ENCODE data around the gene LRIT1.

Gene LRIT1

DNA sequence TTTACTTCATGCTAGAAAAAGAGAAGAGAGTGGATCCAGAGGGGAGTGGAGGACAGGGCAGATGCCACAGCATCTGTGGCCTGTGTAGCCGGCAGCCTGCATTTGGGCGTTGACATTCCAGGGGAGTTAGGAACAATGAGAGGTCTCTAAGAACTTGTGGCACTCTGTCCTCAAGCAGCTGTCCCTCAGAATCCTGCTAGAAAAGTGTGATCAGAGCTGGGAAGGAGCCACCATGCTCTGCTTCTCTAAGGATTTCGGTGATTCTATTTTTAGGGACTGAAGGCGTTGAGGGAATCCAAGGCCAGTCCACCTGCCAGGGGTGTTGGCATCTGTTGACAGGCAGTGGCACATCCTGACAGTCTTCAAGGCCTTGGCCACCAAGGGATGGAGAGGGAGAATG, 23.6 kb downstream of the LRIT1 start:
- no peaks in the 10 kb centered on the region for H3K4me1 ChIP-seq (ENCODE audit: control insufficient read depth in 5 of 5, insufficient read depth in 5 of 5, low read length in 5 of 5)
- no peaks in the 10 kb centered on the region for H3K9me3 ChIP-seq (ENCODE audit: control insufficient read depth in 5 of 5, low read length in 5 of 5)
- no peak overlapping the region for H3K4me3 ChIP-seq (ENCODE audit: low read depth in 1 of 5, low read length in 5 of 5)
- no peaks in the 10 kb centered on the region for H3K36me3 ChIP-seq (ENCODE audit: control insufficient read depth in 5 of 5, insufficient read depth in 5 of 5, low read length in 5 of 5)
- peaks cover 0 to 7% (median 2%) of the 10 kb centered on the region in 5 donors for H3K27me3 ChIP-seq (ENCODE audit: control insufficient read depth in 5 of 5, insufficient read depth in 4 of 5, low read length in 5 of 5)
- no peak overlapping the region for H3K27ac ChIP-seq (ENCODE audit: low read depth, low read length)
- no peak overlapping the region for H3K9ac ChIP-seq (ENCODE audit: low read length in 5 of 5)

DNA sequence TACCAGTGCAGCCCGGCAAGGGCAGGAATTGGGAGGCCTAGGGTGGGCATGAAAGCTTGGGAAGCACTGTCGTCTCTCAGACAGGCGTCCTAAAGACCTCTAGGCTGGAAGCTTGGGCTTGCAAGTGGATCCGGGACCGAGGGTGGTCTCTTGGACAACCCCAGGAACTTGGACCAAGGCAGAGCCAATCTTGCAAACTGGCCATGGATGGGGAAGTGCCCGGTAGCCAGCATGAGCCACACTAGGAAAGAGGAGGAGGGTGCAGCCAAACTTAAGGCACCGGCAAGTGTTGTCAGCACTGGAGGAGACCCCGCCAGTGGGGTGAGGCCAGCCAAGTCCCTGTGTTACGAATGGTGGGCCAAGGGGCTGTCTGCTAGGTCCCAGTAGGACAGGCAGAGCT, 24.5 kb downstream of the LRIT1 start:
- no peaks in the 10 kb centered on the region for H3K9me3 ChIP-seq (ENCODE audit: control insufficient read depth in 5 of 5, low read length in 5 of 5)

DNA sequence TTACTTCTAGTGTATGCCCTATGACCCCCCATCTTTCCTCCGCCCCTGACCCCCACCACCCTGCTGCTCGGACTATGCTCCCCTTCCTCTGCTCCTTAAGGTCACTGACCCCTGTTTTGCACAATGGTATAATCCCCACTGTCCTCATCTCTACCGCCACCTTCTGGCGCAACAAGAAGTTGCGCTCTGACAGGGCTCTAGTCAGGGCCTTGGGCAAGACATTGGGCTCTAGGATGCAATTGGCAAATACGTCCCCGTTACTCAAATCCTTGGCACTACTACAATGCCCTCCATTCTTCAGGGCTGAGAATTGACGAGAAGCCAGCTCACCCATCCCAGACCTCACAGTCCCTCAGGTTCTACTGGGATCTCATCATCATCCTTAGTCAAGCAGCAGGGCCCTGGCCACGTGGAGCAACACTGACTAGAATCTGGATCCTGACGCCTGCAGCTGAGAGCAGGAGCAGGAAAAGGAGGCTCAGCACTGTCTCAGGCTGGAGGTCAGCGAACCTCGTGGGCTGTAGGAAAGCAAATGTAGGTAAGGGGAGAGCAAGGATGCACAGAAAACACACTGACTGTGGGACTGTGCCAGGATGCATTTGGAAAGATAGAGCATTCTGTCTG, 26.6 kb downstream of the LRIT1 start:
- H3K4me3 ChIP-seq (ENCODE audit: low read depth in 1 of 5, low read length in 5 of 5) = no peak overlapping the region
- H3K27me3 ChIP-seq (ENCODE audit: control insufficient read depth in 5 of 5, insufficient read depth in 4 of 5, low read length in 5 of 5) = peaks cover 0 to 6% (median 0%) of the 10 kb centered on the region in 5 donors
- no peaks in the 10 kb centered on the region for H3K36me3 ChIP-seq (ENCODE audit: control insufficient read depth in 5 of 5, insufficient read depth in 5 of 5, low read length in 5 of 5)
- H3K27ac ChIP-seq (ENCODE audit: low read depth, low read length) = no peak overlapping the region
- no peaks in the 10 kb centered on the region for H3K4me1 ChIP-seq (ENCODE audit: control insufficient read depth in 5 of 5, insufficient read depth in 5 of 5, low read length in 5 of 5)
- no peaks in the 10 kb centered on the region for H3K9me3 ChIP-seq (ENCODE audit: control insufficient read depth in 5 of 5, low read length in 5 of 5)
- no peak overlapping the region for H3K9ac ChIP-seq (ENCODE audit: low read length in 5 of 5)

More for the DNA sequence above, 24.5 kb downstream of the LRIT1 start:
- Histone ChIP-seq H3K9ac (ENCODE audit: low read length in 5 of 5) (no peak overlapping the region), H3K4me3 (ENCODE audit: low read depth in 1 of 5, low read length in 5 of 5) (no peak overlapping the region), H3K27ac (ENCODE audit: low read depth, low read length) (no peak overlapping the region), H3K36me3 (ENCODE audit: control insufficient read depth in 5 of 5, insufficient read depth in 5 of 5, low read length in 5 of 5) (no peaks in the 10 kb centered on the region), H3K27me3 (ENCODE audit: control insufficient read depth in 5 of 5, insufficient read depth in 4 of 5, low read length in 5 of 5) (peaks cover 0 to 6% (median 0%) of the 10 kb centered on the region in 5 donors), H3K4me1 (ENCODE audit: control insufficient read depth in 5 of 5, insufficient read depth in 5 of 5, low read length in 5 of 5) (no peaks in the 10 kb centered on the region)

DNA sequence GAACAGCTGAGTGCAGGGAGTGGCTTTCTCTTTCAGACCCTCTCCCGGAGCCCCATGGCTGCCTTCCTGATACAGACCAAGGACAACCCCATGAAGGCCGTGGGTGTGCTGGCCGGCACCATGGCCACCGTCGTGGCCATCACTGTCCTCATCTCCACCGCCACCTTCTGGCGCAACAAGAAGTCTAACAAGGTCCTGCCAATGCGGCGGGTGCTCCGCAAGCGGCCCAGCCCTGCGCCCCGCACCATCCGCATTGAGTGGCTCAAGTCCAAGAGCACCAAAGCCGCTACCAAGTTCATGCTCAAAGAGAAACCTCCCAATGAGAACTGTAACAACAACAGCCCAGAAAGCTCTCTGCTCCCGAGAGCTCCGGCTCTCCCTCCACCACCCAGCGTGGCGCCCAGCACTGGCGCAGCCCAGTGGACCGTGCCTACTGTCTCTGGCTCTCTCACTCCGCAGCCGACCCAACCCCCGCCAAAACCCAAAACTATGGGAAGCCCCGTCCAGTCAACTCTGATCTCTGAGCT, 27.2 kb downstream of the LRIT1 start:
- no peak overlapping the region for H3K4me3 ChIP-seq (ENCODE audit: low read depth in 1 of 5, low read length in 5 of 5)
- peaks cover 0 to 6% (median 0%) of the 10 kb centered on the region in 5 donors for H3K27me3 ChIP-seq (ENCODE audit: control insufficient read depth in 5 of 5, insufficient read depth in 4 of 5, low read length in 5 of 5)
- no peak overlapping the region for H3K9ac ChIP-seq (ENCODE audit: low read length in 5 of 5)
- H3K36me3 ChIP-seq (ENCODE audit: control insufficient read depth in 5 of 5, insufficient read depth in 5 of 5, low read length in 5 of 5) = no peaks in the 10 kb centered on the region
- no peaks in the 10 kb centered on the region for H3K4me1 ChIP-seq (ENCODE audit: control insufficient read depth in 5 of 5, insufficient read depth in 5 of 5, low read length in 5 of 5)
- no peak overlapping the region for H3K27ac ChIP-seq (ENCODE audit: low read depth, low read length)
- no peaks in the 10 kb centered on the region for H3K9me3 ChIP-seq (ENCODE audit: control insufficient read depth in 5 of 5, low read length in 5 of 5)

DNA sequence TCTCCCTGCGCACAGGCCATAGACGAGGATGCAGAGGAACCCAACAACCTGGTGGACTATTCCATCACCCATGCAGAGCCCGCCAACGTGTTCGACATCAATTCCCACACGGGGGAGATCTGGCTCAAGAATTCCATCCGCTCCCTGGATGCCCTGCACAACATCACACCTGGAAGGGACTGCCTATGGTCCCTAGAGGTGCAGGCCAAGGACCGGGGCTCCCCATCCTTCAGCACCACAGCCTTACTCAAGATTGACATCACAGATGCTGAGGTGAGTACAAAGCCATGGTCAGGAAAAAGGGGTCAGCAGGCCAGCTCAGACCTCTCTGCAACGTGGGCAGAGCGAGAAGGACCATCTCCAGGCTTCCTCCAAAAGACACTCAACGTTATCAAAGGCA, 28.3 kb downstream of the LRIT1 start:
- H3K4me1 ChIP-seq (ENCODE audit: control insufficient read depth in 5 of 5, insufficient read depth in 5 of 5, low read length in 5 of 5) = no peaks in the 10 kb centered on the region
- H3K36me3 ChIP-seq (ENCODE audit: control insufficient read depth in 5 of 5, insufficient read depth in 5 of 5, low read length in 5 of 5) = no peaks in the 10 kb centered on the region
- H3K9ac ChIP-seq (ENCODE audit: low read length in 5 of 5) = no peak overlapping the region
- H3K27me3 ChIP-seq (ENCODE audit: control insufficient read depth in 5 of 5, insufficient read depth in 4 of 5, low read length in 5 of 5) = peaks cover 0 to 6% (median 0%) of the 10 kb centered on the region in 5 donors
- H3K4me3 ChIP-seq (ENCODE audit: low read depth in 1 of 5, low read length in 5 of 5) = no peak overlapping the region
- no peak overlapping the region for H3K27ac ChIP-seq (ENCODE audit: low read depth, low read length)
- H3K9me3 ChIP-seq (ENCODE audit: control insufficient read depth in 5 of 5, low read length in 5 of 5) = no peaks in the 10 kb centered on the region

DNA sequence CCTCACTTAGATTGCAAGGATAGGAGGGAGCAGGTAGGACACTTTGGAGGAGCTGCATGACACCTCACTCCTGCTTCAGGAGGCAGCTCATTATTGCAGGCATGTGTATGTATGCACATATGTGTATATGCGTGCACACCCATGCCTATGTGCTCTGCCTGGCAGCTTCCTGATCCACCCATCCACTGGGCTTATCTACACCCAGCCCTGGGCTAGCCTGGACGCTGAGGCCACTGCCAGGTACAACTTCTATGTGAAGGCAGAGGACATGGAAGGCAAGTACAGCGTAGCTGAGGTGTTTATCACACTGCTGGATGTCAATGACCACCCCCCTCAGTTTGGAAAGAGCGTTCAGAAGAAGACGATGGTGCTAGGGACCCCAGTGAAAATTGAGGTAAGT, 29.3 kb downstream of the LRIT1 start:
- H3K36me3 ChIP-seq (ENCODE audit: control insufficient read depth in 5 of 5, insufficient read depth in 5 of 5, low read length in 5 of 5) = no peaks in the 10 kb centered on the region

DNA sequence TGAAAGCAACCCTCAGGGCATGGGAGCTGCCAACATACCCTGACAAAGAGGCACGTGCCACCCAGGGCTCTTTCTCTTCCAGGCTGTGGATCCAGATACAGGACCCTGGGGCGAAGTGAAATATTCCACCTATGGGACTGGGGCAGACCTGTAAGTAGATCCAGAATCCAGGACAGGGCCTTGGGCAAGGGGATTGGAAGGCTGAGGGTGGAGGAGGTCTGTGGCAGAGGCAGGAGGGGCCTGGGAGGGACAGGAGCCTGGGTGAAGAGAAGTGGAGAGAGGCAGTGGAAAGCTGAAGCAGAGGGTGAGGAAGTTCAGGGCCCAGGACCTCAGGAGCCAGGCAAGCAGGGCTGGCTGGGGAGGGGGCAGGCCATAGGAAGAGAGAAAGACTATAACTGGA, 29.8 kb downstream of the LRIT1 start:
- Histone ChIP-seq H3K36me3 (ENCODE audit: control insufficient read depth in 5 of 5, insufficient read depth in 5 of 5, low read length in 5 of 5) (no peaks in the 10 kb centered on the region), H3K9me3 (ENCODE audit: control insufficient read depth in 5 of 5, low read length in 5 of 5) (no peaks in the 10 kb centered on the region), H3K9ac (ENCODE audit: low read length in 5 of 5) (no peak overlapping the region), H3K4me1 (ENCODE audit: control insufficient read depth in 5 of 5, insufficient read depth in 5 of 5, low read length in 5 of 5) (no peaks in the 10 kb centered on the region), H3K27me3 (ENCODE audit: control insufficient read depth in 5 of 5, insufficient read depth in 4 of 5, low read length in 5 of 5) (peaks cover 0 to 7% (median 4%) of the 10 kb centered on the region in 5 donors), H3K27ac (ENCODE audit: low read depth, low read length) (no peak overlapping the region), H3K4me3 (ENCODE audit: low read depth in 1 of 5, low read length in 5 of 5) (no peak overlapping the region)

More for the DNA sequence above, 29.3 kb downstream of the LRIT1 start:
- peaks cover 0 to 7% (median under 1%) of the 10 kb centered on the region in 5 donors for H3K27me3 ChIP-seq (ENCODE audit: control insufficient read depth in 5 of 5, insufficient read depth in 4 of 5, low read length in 5 of 5)
- H3K9me3 ChIP-seq (ENCODE audit: control insufficient read depth in 5 of 5, low read length in 5 of 5) = no peaks in the 10 kb centered on the region
- H3K9ac ChIP-seq (ENCODE audit: low read length in 5 of 5) = no peak overlapping the region
- H3K4me1 ChIP-seq (ENCODE audit: control insufficient read depth in 5 of 5, insufficient read depth in 5 of 5, low read length in 5 of 5) = no peaks in the 10 kb centered on the region
- H3K4me3 ChIP-seq (ENCODE audit: low read depth in 1 of 5, low read length in 5 of 5) = no peak overlapping the region
- no peak overlapping the region for H3K27ac ChIP-seq (ENCODE audit: low read depth, low read length)

DNA sequence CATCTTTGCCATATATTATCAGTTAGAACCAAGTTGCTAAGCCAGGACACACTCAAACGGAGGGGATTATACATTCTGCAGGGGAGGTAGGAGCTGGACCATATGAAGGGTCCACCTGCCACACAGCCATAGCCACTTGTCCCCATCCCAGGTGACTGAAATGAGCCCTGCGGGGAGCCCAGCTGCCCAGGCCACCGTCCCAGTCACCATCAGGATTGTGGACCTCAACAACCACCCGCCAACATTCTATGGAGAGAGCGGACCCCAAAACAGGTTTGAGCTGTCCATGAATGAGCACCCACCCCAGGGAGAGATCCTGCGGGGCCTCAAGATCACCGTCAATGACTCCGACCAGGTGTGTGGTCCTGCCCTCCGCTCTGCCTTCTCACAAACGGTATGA, 33.3 kb downstream of the LRIT1 start:
- Histone ChIP-seq H3K27me3 (ENCODE audit: control insufficient read depth in 5 of 5, insufficient read depth in 4 of 5, low read length in 5 of 5) (peaks cover 0 to 9% (median 4%) of the 10 kb centered on the region in 5 donors), H3K36me3 (ENCODE audit: control insufficient read depth in 5 of 5, insufficient read depth in 5 of 5, low read length in 5 of 5) (no peaks in the 10 kb centered on the region), H3K4me3 (ENCODE audit: low read depth in 1 of 5, low read length in 5 of 5) (no peak overlapping the region), H3K4me1 (ENCODE audit: control insufficient read depth in 5 of 5, insufficient read depth in 5 of 5, low read length in 5 of 5) (no peaks in the 10 kb centered on the region), H3K27ac (ENCODE audit: low read depth, low read length) (no peak overlapping the region), H3K9ac (ENCODE audit: low read length in 5 of 5) (no peak overlapping the region), H3K9me3 (ENCODE audit: control insufficient read depth in 5 of 5, low read length in 5 of 5) (no peaks in the 10 kb centered on the region)

DNA sequence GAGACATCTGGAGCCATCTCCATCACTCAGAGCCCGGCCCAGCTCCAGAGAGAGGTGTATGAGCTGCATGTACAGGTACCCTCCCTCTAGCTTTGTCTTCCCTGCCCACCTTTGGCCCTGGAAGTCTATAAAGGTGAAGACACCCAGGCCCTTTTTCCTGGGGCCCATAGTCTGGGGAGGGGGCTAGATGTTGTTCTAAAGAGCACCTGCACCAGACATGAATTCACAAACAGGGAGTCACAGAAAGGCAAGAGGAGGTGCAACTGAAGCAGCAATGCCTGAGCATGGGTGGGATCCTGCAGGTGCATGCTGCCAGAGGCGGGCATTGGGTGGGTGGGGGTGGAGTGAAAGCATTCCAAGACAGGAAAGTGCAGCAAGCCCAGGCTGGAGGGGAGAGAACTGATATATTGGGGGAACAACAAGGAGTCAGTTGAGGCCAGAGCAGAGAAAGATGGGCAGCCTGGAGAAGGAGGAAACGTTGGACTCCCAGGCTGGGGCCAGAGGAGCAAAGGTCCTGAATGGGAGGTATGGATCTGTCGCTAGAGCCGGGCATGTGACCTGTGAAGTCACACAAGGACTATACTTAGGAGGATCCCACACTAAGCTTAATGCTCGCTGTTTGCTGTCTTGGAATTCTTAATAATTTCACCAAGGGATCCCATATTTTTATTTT, 35.4 kb downstream of the LRIT1 start:
- Histone ChIP-seq H3K36me3 (ENCODE audit: control insufficient read depth in 5 of 5, insufficient read depth in 5 of 5, low read length in 5 of 5) (no peaks in the 10 kb centered on the region), H3K9me3 (ENCODE audit: control insufficient read depth in 5 of 5, low read length in 5 of 5) (no peaks in the 10 kb centered on the region), H3K4me1 (ENCODE audit: control insufficient read depth in 5 of 5, insufficient read depth in 5 of 5, low read length in 5 of 5) (no peaks in the 10 kb centered on the region), H3K9ac (ENCODE audit: low read length in 5 of 5) (no peak overlapping the region), H3K4me3 (ENCODE audit: low read depth in 1 of 5, low read length in 5 of 5) (no peak overlapping the region), H3K27ac (ENCODE audit: low read depth, low read length) (no peak overlapping the region), H3K27me3 (ENCODE audit: control insufficient read depth in 5 of 5, insufficient read depth in 4 of 5, low read length in 5 of 5) (peaks cover 0 to 9% (median 4%) of the 10 kb centered on the region in 5 donors)

DNA sequence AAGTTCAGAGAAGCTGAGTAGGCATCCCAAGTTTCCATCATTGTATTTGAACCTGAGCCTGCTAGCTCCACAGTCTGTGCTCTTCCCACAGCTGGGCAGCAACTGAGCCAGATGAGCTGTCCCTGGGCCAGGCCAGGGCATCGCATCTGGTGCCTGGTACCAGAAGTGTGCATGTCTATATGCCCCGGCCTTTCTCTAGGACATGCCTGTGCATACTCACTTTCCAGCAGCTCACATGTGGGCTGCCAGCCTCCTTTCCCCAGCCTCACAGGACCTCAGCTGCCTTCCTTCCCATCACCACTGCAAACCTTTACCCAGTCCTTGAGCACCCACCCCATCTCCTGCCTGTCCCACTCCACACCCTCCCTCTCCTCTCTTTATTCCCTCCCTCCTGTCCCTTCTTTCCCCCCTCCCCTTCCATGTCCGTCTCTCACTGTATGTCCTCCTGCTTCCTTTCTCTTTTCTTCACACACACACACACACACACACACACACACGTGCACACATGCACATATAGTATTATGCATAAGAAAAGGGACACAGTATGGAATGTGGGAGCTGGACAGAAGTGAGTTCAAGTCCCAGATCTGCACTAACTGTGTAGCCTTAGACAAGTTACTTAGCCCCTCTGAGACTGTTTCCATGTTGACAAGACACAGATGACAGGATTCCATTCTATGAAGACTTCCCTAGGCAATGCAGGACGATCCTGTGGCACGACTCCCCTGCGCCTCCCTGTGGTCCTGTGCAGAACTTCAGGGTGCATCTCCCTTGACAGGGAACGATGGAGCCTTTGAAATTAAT, 36.1 kb downstream of the LRIT1 start:
- no peaks in the 10 kb centered on the region for H3K4me1 ChIP-seq (ENCODE audit: control insufficient read depth in 5 of 5, insufficient read depth in 5 of 5, low read length in 5 of 5)
- no peak overlapping the region for H3K4me3 ChIP-seq (ENCODE audit: low read depth in 1 of 5, low read length in 5 of 5)
- H3K27ac ChIP-seq (ENCODE audit: low read depth, low read length) = no peak overlapping the region
- no peaks in the 10 kb centered on the region for H3K9me3 ChIP-seq (ENCODE audit: control insufficient read depth in 5 of 5, low read length in 5 of 5)
- peaks cover 0 to 9% (median 4%) of the 10 kb centered on the region in 5 donors for H3K27me3 ChIP-seq (ENCODE audit: control insufficient read depth in 5 of 5, insufficient read depth in 4 of 5, low read length in 5 of 5)
- H3K36me3 ChIP-seq (ENCODE audit: control insufficient read depth in 5 of 5, insufficient read depth in 5 of 5, low read length in 5 of 5) = no peaks in the 10 kb centered on the region
- H3K9ac ChIP-seq (ENCODE audit: low read length in 5 of 5) = no peak overlapping the region
